Measurements from ENCODE around the gene ZFP36L2.

Gene ZFP36L2

DNA sequence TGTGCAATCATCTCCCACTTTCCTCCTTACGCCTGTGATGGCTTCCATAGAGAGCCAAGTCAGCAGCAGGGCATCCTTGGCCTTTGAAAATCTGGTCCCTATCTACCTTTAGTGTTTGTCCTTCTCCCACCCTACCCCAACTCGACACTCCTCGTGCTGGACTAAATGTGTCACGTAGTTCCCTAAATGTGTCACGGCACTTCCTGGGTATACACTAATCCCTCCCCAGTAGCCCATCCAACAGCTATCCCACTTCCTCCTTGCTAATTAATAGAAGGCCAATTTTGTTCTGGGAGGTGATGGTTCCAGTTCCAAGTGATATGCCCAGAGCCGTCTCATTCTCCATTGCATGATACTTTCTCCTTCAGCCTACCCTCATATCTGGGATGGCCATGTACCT, 36.5 kb upstream of the ZFP36L2 start:
- no peak for FAIRE-seq
- no peak for TF ChIP-seq POLR2A (IDR thresholded peaks at IDR 0.05; ENCODE audit: low read depth, low read length)

DNA sequence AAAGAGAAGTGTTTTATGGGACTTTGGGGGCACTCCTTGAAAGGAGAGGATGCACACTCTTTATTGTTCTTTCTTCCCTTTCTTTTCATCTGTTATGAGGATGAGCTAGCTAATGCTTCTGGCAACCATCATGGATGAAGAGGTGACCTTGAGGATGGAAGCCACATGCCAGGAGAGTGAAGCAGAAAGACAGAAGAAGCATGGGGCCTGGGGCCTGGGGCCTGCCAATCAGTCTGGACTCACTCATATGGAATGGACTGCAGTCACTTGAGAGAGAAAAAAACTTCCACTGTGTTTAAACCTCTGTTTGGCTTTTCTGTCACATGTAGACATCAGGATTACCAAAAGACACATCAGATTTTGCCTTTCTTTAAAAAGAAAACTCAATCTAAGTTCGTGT, 35.8 kb upstream of the ZFP36L2 start:
- DNase-seq (ENCODE audit: insufficient read length, low spot score) (no peak), FAIRE-seq (no peak)
- TF ChIP-seq POLR2A (IDR thresholded peaks at IDR 0.05; ENCODE audit: low read depth, low read length), result no peak

More for the DNA sequence above, 36.5 kb upstream of the ZFP36L2 start:
- DNase-seq (ENCODE audit: insufficient read length, low spot score), result no peak

- TF ChIP-seq POLR2A (IDR thresholded peaks at IDR 0.05; ENCODE audit: low read depth, low read length), result no peak
- DNase-seq (ENCODE audit: insufficient read length, low spot score) (no peak), FAIRE-seq (no peak)
These were observed 33.1 kb upstream of the ZFP36L2 start for GRCh38 chr2:43259512-43259911.

- FAIRE-seq (no peak), DNase-seq (ENCODE audit: insufficient read length, low spot score) (no peak)
- no peak for TF ChIP-seq POLR2A (IDR thresholded peaks at IDR 0.05; ENCODE audit: low read depth, low read length)
These were observed 32.2 kb upstream of the ZFP36L2 start for GRCh38 chr2:43258547-43259156.

DNA sequence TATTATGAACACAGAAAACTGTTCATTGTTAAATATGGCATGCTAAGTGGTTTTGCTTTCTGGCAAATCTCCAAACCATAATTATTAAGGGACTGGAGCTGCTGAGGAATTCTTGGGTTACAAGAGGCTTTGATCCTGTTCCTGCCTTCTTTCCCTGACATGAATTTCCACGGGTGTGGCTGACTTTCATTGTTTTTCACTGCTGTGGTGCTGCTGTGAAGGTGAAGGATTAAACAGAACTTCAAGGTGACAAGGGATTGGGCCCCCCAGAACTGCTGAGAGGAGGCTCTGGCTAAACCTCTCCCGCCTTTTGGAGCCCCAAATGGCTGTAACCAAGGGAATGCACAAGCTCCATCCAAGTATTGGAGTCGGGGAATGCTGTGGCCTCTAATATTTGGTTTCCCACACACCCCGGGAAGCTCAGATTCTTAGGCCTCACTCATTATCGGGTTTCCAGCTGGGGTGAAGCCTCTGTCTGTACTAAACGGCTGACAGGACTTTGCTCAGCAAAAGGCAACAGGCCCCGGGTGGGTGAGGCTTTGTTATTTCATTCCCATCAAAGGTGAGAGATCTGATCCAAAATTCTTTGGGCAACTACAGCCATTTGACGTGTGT, 29.0 kb upstream of the ZFP36L2 start:
- TF ChIP-seq POLR2A (IDR thresholded peaks at IDR 0.05; ENCODE audit: low read depth, low read length), result no peak
- FAIRE-seq (no peak), DNase-seq (ENCODE audit: insufficient read length, low spot score) (no peak)

GRCh38 chr2:43254331-43254730, 27.9 kb upstream of the ZFP36L2 start:
- DNase-seq (ENCODE audit: insufficient read length, low spot score) (no peak), FAIRE-seq (no peak)
- TF ChIP-seq POLR2A (IDR thresholded peaks at IDR 0.05; ENCODE audit: low read depth, low read length), result no peak

DNA sequence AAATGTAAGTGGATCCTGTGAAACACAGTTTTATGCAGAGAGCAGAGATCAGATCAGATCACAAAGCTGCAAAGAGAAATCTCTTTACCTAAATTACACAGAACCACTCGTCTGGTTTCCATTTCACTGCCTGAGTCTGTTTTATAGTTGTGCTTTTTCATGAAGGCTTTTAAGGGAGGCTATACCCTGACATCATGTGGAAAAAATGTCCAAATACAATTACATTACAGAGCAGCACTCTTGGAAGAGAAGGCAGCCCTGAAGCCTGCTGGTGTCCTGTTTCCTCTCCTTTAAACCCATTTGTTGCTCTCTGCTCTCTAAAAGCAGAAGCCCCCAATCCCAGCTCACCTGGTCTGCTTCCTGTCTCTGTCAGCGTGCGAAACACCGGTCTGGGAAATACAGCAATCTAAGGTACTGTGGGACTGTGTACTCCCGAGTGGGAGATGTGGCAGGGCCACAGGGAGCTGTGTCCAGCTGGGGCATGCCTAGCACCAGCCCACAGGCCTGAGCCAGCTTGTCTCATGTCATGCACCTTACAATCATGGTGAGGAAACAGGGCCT, 24.8 kb upstream of the ZFP36L2 start:
- TF ChIP-seq POLR2A (IDR thresholded peaks at IDR 0.05; ENCODE audit: low read depth, low read length), result no peak
- FAIRE-seq (no peak), DNase-seq (ENCODE audit: insufficient read length, low spot score) (no peak)

DNA sequence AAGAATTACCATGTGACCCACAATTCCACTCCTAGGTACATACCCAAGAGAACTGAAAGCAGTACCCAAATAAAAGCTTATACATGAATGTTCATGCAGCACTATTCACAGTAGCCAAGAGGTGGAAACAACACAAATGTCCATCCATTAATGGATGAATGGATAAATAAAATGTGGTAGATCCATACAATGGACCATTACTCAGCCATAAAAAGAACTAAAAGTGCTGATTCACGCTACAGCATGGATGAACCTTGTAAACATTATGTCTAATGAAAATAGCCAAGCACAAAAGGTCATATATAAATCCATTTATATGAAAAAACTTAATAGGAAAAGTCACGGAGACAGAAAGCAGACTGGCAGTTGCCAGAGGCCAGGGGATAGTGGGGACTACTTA, 23.6 kb upstream of the ZFP36L2 start:
- no peak for TF ChIP-seq POLR2A (IDR thresholded peaks at IDR 0.05; ENCODE audit: low read depth, low read length)
- no peak for FAIRE-seq
- DNase-seq (ENCODE audit: insufficient read length, low spot score), result no peak

DNA sequence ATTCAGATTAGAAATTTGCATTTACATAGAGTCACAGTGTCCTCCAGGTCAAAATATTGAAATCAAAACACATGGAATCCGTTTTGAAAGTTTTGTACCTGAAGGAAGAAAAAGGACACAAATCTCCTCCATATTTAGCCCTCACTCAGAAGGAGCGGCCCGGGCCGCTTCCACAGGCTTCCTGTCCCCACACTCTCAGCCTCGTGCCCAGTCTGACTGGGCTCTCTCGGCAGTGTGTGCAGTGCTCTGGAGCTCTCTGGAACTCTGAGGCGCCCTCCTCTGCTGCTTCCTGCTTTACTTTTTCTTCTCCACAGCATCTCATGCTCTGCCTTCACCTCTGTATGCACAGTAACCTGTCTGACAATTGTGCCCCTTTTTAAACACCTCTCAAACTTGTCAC, 22.2 kb upstream of the ZFP36L2 start:
- FAIRE-seq (no peak), DNase-seq (ENCODE audit: insufficient read length, low spot score) (no peak)
- no peak for TF ChIP-seq POLR2A (IDR thresholded peaks at IDR 0.05; ENCODE audit: low read depth, low read length)

DNA sequence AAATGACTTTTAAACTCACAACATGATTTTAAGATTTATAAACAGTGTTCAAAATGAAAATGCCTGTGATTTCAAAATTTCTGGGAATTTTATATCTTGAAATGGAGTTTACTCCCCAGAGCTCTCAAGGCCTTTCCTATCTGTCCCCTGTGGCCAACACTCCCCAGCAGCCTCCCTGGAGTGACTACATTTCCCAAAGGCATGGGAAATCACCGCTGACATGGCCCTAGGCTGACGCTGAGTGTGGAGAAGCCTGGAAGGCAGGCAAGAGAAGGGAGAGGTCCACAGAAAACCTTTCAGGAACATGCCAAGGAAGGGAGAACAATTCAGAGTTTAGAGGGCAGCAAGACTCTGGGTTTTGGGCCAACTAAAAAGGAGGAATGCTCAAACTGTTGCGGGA, 20.2 kb upstream of the ZFP36L2 start:
- no peak for TF ChIP-seq POLR2A (IDR thresholded peaks at IDR 0.05; ENCODE audit: low read depth, low read length)
- DNase-seq (ENCODE audit: insufficient read length, low spot score) (no peak), FAIRE-seq (no peak)

DNA sequence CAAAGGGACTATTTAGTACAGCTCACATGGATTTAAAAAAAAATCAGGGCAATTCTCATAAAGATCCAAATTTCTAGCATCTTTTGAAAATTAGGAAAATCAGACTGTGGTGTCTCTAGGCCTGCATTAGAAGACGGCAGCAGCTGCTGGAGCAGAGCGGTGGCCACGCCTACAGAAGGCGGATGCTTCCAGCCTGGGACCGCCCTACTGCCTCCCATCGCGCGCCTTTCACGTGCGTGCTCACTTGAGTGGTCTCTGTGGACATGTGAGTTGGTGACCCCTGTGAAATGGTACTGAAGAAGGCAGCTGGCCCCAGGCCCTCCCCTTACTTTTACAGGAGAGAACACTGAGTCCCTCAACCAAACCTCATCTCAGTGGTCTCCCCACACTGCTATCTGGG, 15.2 kb upstream of the ZFP36L2 start:
- DNase-seq (ENCODE audit: insufficient read length, low spot score) (no peak), FAIRE-seq (no peak)
- TF ChIP-seq POLR2A (IDR thresholded peaks at IDR 0.05; ENCODE audit: low read depth, low read length), result no peak

GRCh38 chr2:43240766-43241150, 14.4 kb upstream of the ZFP36L2 start:
- FAIRE-seq (no peak), DNase-seq (ENCODE audit: insufficient read length, low spot score) (no peak)
- TF ChIP-seq POLR2A (IDR thresholded peaks at IDR 0.05; ENCODE audit: low read depth, low read length), result no peak

GRCh38 chr2:43239981-43240765, 13.8 kb upstream of the ZFP36L2 start:
- FAIRE-seq, result no peak

GRCh38 chr2:43238813-43239212, 12.4 kb upstream of the ZFP36L2 start:
- FAIRE-seq (no peak), DNase-seq (ENCODE audit: insufficient read length, low spot score) (no peak)
- TF ChIP-seq POLR2A (IDR thresholded peaks at IDR 0.05; ENCODE audit: low read depth, low read length), result no peak

More at GRCh38 chr2:43239981-43240765, 13.8 kb upstream of the ZFP36L2 start:
- no peak for TF ChIP-seq POLR2A (IDR thresholded peaks at IDR 0.05; ENCODE audit: low read depth, low read length)
- no peak for DNase-seq (ENCODE audit: insufficient read length, low spot score)

All from H54 (cell line).